GM18858 (cell line): ENCODE measurements around the gene CCDC85B.
A peak's percentile ranks its signal among the peaks of the same experiment; 100 is the strongest.

Experiments
- ATAC-seq: cut with Tn5 transposase; IDR thresholded peaks from one replicate; pipeline ENCODE4 v1.9.1; 2021; ENCODE audit not compliant: unreplicated experiment

The CCDC85B gene

DNA sequence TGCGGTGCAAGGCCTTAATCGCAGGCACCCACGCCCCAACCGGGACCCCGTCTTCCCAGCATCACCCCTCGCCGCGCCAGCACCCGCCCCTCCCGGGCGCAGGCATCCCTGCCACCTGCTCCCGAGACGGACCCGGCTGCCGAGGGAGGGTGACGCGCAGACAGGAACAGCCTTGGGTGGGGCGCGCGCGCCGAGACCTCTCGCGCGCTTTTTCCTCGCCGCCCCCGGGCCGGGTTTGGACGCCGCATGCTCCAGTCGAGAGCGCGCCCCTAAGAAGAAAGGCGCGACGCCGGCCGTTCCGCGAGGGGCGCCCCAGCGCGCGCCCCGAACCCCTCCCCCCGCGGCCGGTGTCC lies 33.0 kb upstream of the CCDC85B start:
- ATAC-seq: no peak

DNA sequence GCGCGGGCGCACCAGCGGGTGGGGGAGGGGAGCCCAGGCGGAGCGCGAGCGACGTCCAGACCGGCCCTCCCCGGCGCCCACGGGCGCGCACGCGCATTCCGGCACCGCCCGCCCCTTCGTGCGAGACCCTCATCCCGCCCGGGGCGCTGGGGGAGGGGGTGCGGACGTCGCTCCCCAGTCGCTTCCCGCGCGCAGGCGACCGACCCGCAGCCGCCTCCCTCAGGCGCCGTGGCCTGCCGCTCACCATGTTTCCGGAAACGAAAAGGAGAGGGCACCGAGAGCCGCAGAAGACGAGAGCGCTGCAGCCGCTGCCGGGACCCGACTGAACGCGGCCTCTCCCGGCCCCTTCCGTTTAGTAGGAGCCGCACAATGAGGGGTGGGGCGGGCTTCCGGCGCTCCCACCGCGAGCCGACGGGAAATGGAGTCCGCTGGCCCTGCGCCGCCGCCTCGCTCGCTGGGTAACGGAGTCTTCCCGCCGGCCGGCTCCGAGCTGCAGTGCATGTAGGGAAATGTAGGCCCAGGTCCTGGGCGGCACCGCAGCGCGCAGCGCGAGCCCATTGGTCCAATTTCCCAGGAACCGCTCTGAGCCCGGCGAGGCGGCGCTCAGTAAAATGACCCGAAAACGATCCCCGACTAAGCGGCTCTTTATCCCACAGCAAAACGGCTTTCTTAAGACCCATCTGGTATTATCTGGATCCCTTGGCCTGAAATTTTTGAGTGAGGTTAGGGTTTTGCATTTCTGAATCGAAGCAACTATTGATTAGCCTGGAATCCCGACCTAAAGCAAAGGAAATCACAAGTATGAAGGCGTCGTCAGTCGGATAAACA lies 32.4 kb upstream of the CCDC85B start, which contains the start of gene CFL1:
Gene CFL1, minus strand, starts transcription at position 328 of the 828 bp plus-strand sequence. Its CDS starts 81 bp downstream, at position 247.
- ATAC-seq: no peak

DNA sequence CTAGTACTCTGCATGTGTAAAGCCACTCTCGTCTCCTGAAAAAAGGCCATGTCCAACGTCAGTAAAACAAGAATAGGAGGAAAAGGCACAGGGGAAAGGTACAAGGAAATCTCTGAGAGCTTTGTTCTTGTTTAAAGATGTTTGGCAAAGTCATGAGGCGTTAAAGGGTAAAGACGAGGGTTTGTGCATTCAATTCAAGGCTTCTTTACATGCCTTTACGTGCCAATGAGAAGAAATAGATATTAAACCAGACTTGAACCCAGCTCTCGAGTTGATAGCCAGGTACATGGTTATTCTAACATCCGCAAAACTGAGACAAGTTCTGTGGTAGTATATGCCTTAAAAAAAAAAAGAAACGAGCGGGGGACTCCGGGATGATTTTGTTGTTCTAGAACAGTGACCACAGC lies 31.8 kb upstream of the CCDC85B start:
- ATAC-seq: no peak

DNA sequence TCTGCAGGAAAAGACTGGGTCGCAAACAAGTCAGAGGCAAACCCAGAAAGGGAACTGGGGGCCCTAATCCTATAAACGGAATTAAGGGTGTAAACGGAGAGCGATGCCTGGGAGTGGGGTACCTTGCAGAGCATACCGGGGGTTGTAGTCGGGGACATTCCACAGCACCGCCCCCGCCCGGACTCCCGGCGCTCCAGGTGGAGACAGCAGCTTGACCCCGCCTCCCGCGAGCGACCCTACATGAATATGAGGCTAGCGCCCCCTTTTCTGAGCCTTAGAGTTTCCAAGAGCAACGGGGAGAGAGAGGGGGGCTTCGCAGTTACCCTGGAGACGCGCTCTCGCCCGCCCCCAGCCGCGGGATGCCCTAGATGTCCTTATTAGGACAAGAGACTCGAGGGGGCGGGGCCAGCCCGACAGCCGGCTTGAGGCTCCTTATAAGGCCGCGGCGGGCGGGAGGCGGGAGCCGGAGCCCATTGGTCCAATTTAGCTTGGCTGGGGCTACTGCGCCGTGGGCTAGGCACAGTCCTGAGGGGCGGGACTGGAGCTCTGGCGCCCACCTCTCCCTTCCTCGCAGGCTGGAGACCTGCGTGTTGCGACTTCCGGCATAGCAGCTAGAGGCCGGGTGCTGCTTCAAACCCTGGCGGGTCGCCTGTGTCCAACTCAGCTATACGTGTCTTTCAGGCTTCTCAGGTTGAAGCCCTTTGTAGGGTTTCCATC lies 31.2 kb upstream of the CCDC85B start:
- peak; percentile 52 for ATAC-seq

DNA sequence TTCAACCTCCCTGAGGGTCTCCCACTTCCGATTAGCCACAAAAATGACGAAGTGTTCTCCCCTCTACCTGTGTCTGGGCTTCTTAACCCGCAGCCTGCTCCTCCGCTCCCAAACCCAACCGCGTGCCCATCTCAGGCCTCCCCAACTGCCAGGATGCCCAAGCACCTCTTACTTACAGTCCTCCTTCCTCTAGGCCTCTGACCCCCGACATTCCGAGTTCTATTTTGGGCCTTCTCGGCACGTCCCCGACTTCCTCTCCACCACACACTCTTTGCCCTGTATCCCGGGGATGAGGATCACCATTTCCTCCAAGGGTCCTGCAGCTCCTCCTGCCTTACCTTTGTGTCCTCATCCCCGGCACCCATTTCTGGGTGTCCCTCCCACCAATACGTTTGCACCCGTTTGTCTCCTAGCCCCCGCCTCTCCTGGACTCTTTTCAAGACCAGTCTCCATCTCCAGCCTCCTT lies 30.6 kb upstream of the CCDC85B start:
- no peak for ATAC-seq

DNA sequence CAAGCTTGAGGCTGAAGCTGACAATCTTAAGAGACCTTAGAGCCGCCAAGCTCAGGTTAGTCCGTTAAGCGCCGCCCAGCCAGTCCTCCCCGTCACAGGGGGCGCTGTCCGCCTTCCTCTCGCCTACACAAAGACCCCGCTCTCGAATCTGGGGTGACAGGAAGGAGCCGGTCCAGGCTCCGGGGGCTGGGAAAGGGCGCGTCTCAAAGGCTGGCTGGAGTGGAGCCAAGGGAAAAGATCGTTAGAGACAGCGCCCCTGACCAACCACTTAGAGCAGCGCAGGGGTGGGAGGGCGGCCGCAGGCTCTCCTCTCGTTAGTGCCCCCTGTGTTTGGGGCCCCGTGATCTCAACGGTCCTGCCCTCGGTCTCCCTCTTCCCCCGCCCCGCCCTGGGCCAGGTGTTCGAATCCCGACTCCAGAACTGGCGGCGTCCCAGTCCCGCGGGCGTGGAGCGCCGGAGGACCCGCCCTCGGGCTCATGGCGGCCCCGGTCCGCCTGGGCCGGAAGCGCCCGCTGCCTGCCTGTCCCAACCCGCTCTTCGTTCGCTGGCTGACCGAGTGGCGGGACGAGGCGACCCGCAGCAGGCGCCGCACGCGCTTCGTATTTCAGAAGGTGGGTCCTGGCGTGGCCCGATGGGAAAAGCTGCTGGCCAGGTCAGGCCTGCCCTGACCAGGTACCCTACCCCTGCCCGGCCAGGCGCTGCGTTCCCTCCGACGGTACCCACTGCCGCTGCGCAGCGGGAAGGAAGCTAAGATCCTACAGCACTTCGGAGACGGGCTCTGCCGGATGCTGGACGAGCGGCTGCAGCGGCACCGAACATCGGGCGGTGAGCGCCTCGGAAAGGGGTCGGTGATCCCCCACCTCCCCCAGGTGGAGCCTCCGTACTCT lies 30.0 kb upstream of the CCDC85B start, which contains the start of gene MUS81:
Gene MUS81, plus strand, starts transcription at position 156 of the 887 bp plus-strand sequence. Its CDS starts 321 bp downstream, at position 477.
- ATAC-seq: no peak

DNA sequence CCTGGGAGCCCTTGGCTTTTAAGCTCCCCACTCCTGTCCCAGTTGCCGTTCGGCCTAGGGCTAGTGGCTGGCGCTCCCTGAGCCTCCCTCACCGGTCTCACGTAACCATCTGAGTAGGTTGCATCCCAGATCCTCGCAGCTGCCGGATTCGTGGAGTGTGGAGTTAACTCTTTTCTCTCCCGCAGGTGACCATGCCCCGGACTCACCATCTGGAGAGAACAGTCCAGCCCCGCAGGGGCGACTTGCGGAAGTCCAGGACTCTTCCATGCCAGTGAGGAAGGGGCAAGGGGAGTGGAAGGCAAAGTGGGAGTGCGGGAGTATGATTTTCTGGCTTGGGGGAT lies 29.3 kb upstream of the CCDC85B start:
- no peak for ATAC-seq

DNA sequence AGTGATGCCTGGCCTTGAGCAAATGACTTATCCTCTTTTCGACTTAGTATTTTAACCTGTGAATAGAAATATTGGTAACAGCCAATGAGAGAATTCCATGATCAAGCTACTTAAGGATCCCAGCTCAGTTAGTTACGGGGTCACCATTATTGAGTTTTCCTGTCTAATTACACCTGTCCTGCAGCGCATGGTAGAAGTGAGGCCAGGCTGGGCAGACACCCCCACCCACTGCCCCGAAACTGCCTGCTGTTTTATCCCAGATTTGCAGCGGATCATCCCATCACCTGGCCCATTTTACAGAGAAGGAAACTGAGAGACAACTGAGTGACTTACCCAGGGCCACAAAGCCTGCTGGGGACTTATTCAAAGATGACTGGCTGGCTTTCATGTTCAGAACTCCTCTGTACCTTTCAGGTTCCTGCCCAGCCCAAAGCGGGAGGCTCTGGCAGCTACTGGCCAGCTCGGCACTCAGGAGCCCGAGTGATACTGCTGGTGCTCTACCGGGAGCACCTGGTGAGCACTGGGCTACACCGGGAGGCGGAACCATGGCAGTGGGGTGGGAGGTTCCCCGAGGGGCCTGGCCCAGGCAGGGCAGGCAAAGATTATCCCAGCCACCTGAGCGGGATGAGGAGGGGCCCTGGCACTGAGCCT lies 28.8 kb upstream of the CCDC85B start:
- no peak for ATAC-seq

DNA sequence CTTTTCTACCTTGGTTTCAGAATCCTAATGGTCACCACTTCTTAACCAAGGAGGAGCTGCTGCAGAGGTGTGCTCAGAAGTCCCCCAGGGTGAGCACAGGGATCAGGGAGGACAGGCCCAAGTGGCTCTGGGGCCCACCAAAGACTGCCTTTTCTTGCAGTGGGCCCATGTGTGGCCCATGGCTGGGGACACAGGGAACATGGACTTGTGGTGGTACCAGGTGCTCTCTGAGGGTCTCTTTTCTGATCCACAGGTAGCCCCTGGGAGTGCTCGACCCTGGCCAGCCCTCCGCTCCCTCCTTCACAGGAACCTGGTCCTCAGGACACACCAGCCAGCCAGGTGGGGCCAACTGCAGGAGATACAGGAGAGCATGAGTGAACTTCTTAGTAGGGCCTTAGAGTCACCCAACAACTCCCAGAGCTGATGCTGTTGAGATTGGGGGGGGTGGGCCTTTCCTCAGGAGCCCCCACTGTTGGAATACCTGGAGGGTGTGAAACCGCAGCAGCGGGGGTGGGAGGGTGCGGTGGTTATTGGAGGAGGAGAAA lies 28.2 kb upstream of the CCDC85B start:
- no peak for ATAC-seq

DNA sequence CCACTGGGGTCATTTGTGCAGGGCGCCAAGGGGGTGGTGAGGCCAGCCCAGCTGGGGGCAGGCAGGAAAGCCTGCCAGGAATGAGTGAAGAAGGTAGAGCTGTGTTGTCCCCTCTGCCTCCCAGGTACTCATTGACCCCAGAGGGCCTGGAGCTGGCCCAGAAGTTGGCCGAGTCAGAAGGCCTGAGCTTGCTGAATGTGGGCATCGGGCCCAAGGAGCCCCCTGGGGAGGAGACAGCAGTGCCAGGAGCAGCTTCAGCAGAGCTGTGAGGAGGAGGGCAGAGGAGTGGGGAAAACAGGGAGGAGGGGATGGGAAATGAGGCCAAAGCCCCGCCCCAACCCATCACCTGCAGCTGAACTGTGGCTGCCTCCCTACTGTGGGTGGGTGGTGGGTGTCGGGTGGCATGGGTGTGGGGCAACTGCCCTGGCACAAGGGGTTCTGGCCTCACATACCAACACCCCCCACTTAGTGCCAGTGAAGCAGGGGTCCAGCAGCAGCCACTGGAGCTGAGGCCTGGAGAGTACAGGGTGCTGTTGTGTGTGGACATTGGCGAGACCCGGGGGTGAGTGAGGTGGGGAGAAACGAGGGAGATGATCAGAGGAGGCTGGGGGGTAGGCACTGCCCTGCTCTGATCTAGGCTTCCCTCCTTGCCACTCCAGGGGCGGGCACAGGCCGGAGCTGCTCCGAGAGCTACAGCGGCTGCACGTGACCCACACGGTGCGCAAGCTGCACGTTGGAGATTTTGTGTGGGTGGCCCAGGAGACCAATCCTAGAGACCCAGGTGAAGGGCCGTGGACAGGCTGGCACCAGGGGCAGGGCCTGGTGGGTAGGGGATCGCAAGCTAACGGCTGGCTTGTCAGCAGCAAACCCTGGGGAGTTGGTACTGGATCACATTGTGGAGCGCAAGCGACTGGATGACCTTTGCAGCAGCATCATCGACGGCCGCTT lies 27.3 kb upstream of the CCDC85B start:
- no peak for ATAC-seq

DNA sequence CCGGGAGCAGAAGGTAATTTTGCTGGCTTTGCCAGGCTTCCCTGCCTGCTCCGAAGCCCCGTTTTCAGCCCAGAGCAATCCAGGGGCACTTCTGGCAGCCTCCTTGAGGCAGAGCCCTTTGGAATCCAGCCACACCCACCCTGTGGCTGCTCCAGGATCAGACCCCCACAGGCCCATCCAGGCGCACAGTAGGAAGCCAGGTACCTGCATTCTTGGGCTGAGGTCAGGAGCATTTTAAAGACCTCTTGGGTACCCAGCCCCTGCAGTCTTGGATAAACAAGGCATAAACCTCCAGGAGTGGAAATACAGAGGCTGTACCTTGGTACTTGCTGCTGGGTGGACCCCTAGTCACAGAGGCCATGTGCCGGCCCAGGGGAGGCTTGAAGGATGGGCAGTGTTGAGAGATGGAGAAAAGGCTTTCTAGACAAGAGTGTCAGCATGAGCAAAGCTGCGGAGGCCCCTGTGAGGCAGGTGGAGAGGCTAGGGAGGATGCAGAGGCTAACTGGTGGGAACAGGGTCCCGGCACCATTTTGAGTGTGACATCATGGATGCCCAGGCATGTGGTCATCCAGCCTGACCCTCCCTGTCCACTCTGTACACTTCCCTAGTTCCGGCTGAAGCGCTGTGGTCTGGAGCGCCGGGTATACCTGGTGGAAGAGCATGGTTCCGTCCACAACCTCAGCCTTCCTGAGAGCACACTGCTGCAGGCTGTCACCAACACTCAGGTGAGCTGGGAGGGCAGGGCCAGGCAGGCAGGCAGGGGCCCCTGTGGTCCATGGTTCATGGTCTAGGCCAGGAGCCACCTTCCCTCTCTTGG lies 26.4 kb upstream of the CCDC85B start:
- no peak for ATAC-seq

DNA sequence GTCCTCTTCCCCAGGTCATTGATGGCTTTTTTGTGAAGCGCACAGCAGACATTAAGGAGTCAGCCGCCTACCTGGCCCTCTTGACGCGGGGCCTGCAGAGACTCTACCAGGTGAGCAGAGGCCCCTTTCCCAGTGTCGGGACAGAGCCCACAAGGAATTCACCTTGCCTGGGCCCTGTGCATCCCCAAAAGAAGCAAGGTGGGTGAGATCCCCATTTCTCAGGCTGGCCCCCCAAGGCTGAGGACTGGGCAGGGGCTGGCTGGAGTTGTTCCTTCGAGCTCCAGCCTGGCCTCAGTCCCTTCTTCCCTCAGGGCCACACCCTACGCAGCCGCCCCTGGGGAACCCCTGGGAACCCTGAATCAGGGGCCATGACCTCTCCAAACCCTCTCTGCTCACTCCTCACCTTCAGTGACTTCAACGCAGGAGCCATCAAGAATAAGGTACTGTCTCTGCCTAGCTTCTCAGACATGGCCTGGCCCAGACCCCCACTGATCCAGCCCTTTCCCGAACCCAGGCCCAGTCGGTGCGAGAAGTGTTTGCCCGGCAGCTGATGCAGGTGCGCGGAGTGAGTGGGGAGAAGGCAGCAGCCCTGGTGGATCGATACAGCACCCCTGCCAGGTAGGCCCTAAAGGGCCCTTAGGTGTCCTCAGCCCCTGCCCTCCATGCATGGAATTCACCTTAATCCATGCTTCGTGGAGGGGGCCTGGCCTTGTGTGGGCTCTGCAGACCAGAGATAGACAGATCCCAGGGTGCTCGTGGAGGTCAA lies 25.6 kb upstream of the CCDC85B start:
- no peak for ATAC-seq

DNA sequence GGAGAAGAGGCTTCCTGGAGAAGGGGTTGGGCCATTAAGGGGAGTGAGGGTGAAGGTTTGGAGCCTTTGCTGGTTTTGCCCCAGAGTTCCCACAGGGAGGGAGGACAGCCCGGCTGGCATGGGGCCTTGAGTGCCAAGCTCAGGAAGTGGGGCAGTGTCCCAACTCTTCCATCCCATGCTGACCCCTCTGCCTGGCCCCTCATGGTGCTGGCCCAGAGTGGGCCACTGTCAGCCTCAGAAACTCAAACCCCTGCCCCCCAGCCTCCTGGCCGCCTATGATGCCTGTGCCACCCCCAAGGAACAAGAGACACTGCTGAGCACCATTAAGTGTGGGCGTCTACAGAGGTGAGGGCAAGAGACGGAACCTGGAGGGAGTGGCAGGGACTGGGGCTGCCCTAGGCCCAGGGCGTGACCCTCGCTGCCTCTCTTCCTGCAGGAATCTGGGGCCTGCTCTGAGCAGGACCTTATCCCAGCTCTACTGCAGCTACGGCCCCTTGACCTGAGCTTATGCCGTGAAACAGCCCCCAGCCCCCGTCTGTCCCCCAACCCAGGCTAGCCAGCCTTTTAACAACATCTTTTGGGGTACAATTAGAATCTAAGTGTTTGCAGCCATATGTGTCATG lies 24.8 kb upstream of the CCDC85B start:
- no peak for ATAC-seq

DNA sequence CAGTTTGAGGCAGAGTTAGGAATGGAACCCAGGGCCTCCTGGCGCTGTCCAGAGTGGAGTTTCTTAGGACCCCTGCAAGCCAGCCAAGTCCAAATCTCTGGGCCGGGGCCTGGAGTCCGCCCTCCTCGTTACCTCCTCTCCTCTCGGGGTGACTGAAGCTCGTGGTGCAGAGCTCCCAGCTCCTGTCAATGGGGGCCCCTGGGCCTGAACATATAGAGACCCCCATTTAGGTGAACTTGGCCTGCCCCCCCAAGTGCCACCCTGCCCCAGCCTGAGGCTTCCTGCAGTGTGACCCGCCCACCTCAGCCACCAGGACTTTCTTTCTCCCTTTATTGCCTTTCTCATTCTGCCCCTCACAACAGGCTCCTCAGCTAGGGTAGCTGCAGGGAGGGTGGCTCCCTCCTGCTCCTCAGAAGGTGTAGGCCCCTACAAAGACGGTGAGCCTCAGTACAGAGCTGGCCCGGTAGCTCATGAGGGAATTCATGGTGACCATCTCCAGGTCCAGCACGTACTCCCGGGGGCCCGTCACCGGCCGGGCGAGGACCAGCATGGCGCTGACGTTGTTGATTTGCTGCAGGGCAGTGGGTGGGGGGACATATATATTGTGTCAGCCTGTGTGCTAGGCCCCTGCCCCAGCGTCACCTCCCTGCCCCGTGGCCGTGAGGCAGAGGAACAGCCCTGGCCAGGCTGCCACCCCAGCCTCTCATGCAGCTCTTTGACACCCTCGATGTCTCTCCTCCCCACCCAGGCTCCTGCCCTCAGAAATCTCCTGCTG lies 23.8 kb upstream of the CCDC85B start:
- no peak for ATAC-seq

DNA sequence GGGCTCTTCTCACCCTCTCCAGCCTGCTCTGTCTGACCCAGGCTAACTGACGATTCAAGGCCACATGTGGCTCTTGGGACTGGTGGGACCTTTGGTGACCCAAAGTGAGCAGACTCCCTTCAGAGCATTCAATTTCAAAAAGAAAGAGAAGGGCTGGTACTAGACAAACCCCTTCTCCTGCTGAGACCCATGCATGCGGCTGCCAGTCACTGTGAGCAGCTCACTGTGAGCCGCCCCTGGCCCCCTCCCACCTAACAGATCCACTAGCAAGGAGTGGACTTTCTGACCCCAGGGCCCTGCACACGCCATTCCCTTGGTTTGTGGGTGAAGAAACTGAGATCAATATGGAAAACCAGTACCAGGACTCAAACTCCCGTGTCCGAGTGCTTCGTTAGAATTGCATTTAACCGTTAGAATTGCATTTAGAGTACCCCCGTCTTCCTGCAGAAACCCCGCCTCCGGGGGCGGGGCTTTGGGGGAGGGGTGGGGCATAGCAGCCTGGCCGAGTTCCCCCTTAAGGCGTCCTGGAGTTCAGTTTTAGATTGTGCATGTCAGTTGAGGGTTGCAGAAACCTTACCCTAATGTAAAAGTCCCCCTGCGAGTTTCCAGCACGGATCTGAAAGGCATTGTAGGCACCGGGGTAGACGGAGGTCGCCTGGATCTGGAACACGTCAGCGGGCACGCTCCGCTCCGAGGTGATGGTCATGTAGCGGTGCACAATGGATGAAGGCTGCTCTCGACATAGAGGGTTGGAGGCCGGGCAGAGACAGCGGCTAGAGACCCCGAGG lies 23.0 kb upstream of the CCDC85B start:
- no peak for ATAC-seq
